A549 (cell line): ENCODE results near the gene ATXN2. TPM values are rescaled to one million over a fixed set of nuclear protein-coding genes. Genes with fewer than 3 reads are reported as not detected.
"Not testable (repeated sequence)": the region's sequence is repeated elsewhere in the genome, so short reads cannot be mapped to it uniquely, and the experiment has no call there.

Experiments
- ATAC-seq, 2 experiments: fragments of 200-7000 bp in 1 of 2; fragments of >200 bp in 1 of 2; cut with Nextera tagmentation in 1 of 2; cut with Tn5 transposase in 1 of 2; 3 replicates each; pipeline versions ENCODE4 v1.8.0 to v1.9.1; 2018 to 2020; ENCODE audit warnings: mild to moderate bottlenecking in 1 of 2, moderate library complexity in 1 of 2
- CTCF ChIA-PET: fragments of 300-600 bp; sonication (Branson Sonifier 250); formaldehyde crosslinking; extraction: SDS; loops from one replicate; lab custom pipeline; 2021; ENCODE audit warnings: antibody characterized with exemption, inconsistent platforms; lab: Yijun Ruan, JAX
- POLR2A ChIA-PET: fragments of 350-600 bp; formaldehyde crosslinking; extraction: SDS; loops from one replicate; lab custom pipeline; 2021; ENCODE audit warnings: antibody characterized with exemption, inconsistent platforms; lab: Yijun Ruan, JAX
- DNase-seq, 2 experiments: peaks; one replicate each; pipeline versions ENCODE4 v3.0.0 to v3.0.0-alpha.2; 2011 to 2016; ENCODE audit warnings: low read depth in 1 of 2, low spot score in 1 of 2
- FAIRE-seq: peaks from 2 replicates; lab custom pipeline; 2011; peaks lifted over from hg19 to GRCh38; lab: Jason Lieb, UNC
- H3K27ac ChIP-seq, 2 experiments: fragments of >200 bp; sonication (Bioruptor Twin); formaldehyde crosslinking; 3 replicates each; pipeline ENCODE4 v1.5.1; 2016 to 2017
- H3K4me1 ChIP-seq: fragments of >200 bp; sonication (Bioruptor Twin); formaldehyde crosslinking; 3 replicates; pipeline ENCODE4 v1.6.1; 2016
- H3K4me2 ChIP-seq: fragments of >200 bp; sonication (Bioruptor Twin); formaldehyde crosslinking; 3 replicates; pipeline ENCODE4 v1.6.1; 2016
- H3K4me3 ChIP-seq: fragments of >200 bp; sonication (Bioruptor Twin); formaldehyde crosslinking; 3 replicates; pipeline ENCODE4 v1.5.1; 2016
- H3K9me3 ChIP-seq: fragments of >200 bp; sonication (Bioruptor Twin); formaldehyde crosslinking; 3 replicates; pipeline ENCODE4 v1.6.1; 2016
- BHLHE40 ChIP-seq: IDR thresholded peaks from 2 replicates; pipeline ENCODE4 v1.6.1; 2012; ENCODE audit warnings: low read depth, low read length, inconsistent platforms
- CBX2 ChIP-seq: fragments of 200-600 bp; sonication (generic); IDR thresholded peaks from 2 replicates; pipeline ENCODE4 v1.6.1; 2016; ENCODE audit warnings: low read depth, mild to moderate bottlenecking, borderline replicate concordance
- CBX8 ChIP-seq: fragments of 200-600 bp; sonication (generic); IDR thresholded peaks from 2 replicates; pipeline ENCODE4 v1.6.1; 2016
- CHD4 ChIP-seq: fragments of 200-600 bp; sonication (generic); IDR thresholded peaks from 2 replicates; pipeline ENCODE4 v1.6.1; 2016; ENCODE audit warnings: antibody characterized with exemption, mild to moderate bottlenecking, borderline replicate concordance
- ELK1 ChIP-seq: fragments of 150-350 bp; IDR thresholded peaks from 2 replicates; pipeline ENCODE4 v1.6.1; 2014; ENCODE audit warnings: low read depth, mild to moderate bottlenecking, low read length
- EP300 ChIP-seq, 2 experiments: fragments of >200 bp; sonication (Bioruptor Twin); formaldehyde crosslinking; IDR thresholded peaks; 2 replicates in 1 of 2; 3 replicates in 1 of 2; pipeline ENCODE4 v1.6.1; 2016 to 2017
- HDAC2 ChIP-seq: fragments of 200-600 bp; sonication (generic); IDR thresholded peaks from 2 replicates; pipeline ENCODE4 v1.6.1; 2016
- HES2 ChIP-seq: fragments of >200 bp; sonication (Bioruptor Twin); formaldehyde crosslinking; IDR thresholded peaks from 2 replicates; pipeline ENCODE4 v1.6.1; 2016
- HOXA7 ChIP-seq: fragments of 250-450 bp; sonication (Bioruptor Pico); IDR thresholded peaks from 2 replicates; pipeline ENCODE4 v1.5.0; 2020; ENCODE audit warnings: mild to moderate bottlenecking, moderate library complexity
- HOXB5 ChIP-seq: fragments of 250-450 bp; sonication (Bioruptor Pico); IDR thresholded peaks from 2 replicates; pipeline ENCODE4 v1.5.0; 2020; ENCODE audit warnings: mild to moderate bottlenecking, moderate library complexity
- JUN ChIP-seq, 2 experiments: fragments of >200 bp; sonication (Bioruptor Twin); formaldehyde crosslinking; IDR thresholded peaks; 2 replicates in 1 of 2; 3 replicates in 1 of 2; pipeline ENCODE4 v1.6.1; 2016 to 2017
- MYC ChIP-seq: IDR thresholded peaks from 2 replicates; pipeline ENCODE4 v1.6.1; 2012; ENCODE audit warnings: mild to moderate bottlenecking, inconsistent platforms, low read length, improper control_type of control experiment, borderline replicate concordance
- NFE2L2 ChIP-seq: fragments of 150-350 bp; conservative IDR thresholded peaks from 2 replicates; pipeline ENCODE4 v1.6.1; 2014; ENCODE audit warnings: low read length
- NPAS2 ChIP-seq: fragments of 250-450 bp; sonication (Bioruptor Pico); IDR thresholded peaks from 2 replicates; pipeline ENCODE4 v1.8.0; 2022; ENCODE audit warnings: mild to moderate bottlenecking, moderate library complexity, borderline replicate concordance
- PBX3 ChIP-seq: IDR thresholded peaks from 2 replicates; pipeline ENCODE4 v1.6.1; 2012
- PHF8 ChIP-seq: fragments of 200-600 bp; sonication (generic); IDR thresholded peaks from 2 replicates; pipeline ENCODE4 v1.6.1; 2016; ENCODE audit warnings: low read depth, mild to moderate bottlenecking, antibody characterized with exemption, moderate library complexity, borderline replicate concordance
- POLR2A ChIP-seq: IDR thresholded peaks from 2 replicates; pipeline ENCODE4 v1.6.1; 2012; ENCODE audit warnings: mild to moderate bottlenecking, low read length
- POLR2AphosphoS2 ChIP-seq: conservative IDR thresholded peaks from 2 replicates; pipeline ENCODE4 v1.6.1; 2012; ENCODE audit warnings: low read length, improper control_type of control experiment, inconsistent platforms
- RARB ChIP-seq: fragments of 250-450 bp; sonication (Bioruptor Pico); IDR thresholded peaks from 2 replicates; pipeline ENCODE4 v1.8.0; 2021; ENCODE audit warnings: mild to moderate bottlenecking, moderate library complexity
- RCOR1 ChIP-seq: fragments of 150-350 bp; IDR thresholded peaks from 2 replicates; pipeline ENCODE4 v1.6.1; 2014; ENCODE audit warnings: antibody characterized with exemption, low read length, low read depth
- SMC3 ChIP-seq: fragments of >200 bp; sonication (Bioruptor Twin); formaldehyde crosslinking; IDR thresholded peaks from 3 replicates; pipeline ENCODE4 v1.6.1; 2018; ENCODE audit warnings: inconsistent platforms
- SREBF2 ChIP-seq: fragments of 450-650 bp; IDR thresholded peaks from 2 replicates; pipeline ENCODE4 v1.6.1; 2014; ENCODE audit warnings: mild to moderate bottlenecking, moderate library complexity
- TP53 ChIP-seq: fragments of 250-450 bp; sonication (Bioruptor Pico); IDR thresholded peaks from 2 replicates; pipeline ENCODE4 v1.5.0; 2021; ENCODE audit warnings: mild to moderate bottlenecking, moderate library complexity
- USF2 ChIP-seq: fragments of 450-650 bp; IDR thresholded peaks from 2 replicates; pipeline ENCODE4 v1.6.1; 2014; ENCODE audit warnings: antibody characterized with exemption
- WGBS: methylation state at CpG from one replicate; pipeline ENCODE4 v1.1.6; 2017; ENCODE audit errors: missing lambda C conversion rate; 5-methylcytosine and 5-hydroxymethylcytosine counted together
- polyA plus RNA-seq, 4 experiments: library from polyadenylated mRNA; depleted of rRNA in 3 of 4; stranded (reverse); fragments of >200 nt; fragmentation: RNase III in 1 of 4; extraction: RNeasy Plus Mini Kit Qiagen cat#74134 plus additional on column Dnase treatment in 1 of 4; gene quantifications; 2 replicates in 3 of 4; 3 replicates in 1 of 4; pipeline ENCODE4 v1.2.3, GENCODE V29; 2011 to 2017
- TF ChIP-seq, protein P1 (sequence below): IDR thresholded peaks from 2 replicates; pipeline ENCODE4 v1.6.1; 2012

ATXN2 gene
- polyA plus RNA-seq, 2 of the 4 experiments (the other 2 are of a cell fraction) = 24.8 to 30.6 TPM

DNA sequence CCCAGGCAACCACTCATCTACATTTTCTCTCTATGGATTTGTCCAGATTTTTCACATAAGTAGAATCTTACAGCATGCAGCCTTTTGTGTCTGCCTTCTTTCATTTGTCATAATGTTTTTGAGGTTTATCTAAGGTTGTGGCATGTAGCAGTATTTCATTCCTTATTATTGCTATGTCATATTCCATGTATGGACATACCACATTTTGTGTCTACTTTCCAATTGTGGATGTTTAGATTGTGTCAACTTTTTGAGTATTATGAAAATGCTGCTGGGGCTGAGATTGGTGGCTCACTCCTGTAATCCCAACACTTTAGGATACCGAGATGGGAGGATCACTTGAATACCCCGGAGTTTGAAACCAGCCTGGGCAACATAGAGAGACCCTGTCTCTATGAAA, 3.2 kb upstream of the ATXN2 start:
- FAIRE-seq = no peak

GRCh38 chr12:111600986-111601385, 1.9 kb upstream of the ATXN2 start:
- Histone ChIP-seq H3K4me1 (peaks cover 16% of the 10 kb centered on the region), H3K27ac (peak overlapping the region; percentile 100; a peak in 4 of 6 replicates), H3K4me2 (peak overlapping the region; percentile 79)
- H3K9me3 ChIP-seq, ATAC-seq, FAIRE-seq, H3K4me3 ChIP-seq, POLR2A ChIA-PET, CTCF ChIA-PET, DNase-seq: not testable (repeated sequence)
- 92% methylated on average over 12 of the region's 12 CpGs for WGBS

More for the DNA sequence above, 3.2 kb upstream of the ATXN2 start:
- no peak overlapping the region for H3K27ac ChIP-seq
- ChIA-PET POLR2A (no interaction called here), CTCF (interaction anchor here (0.9 to 1.2 kb wide), 3 partner anchors 8 to 205 kb away, joined by 3 to 4 read pairs (median 3); no protein-coding TSS in a partner anchor)
- H3K9me3 ChIP-seq = no peaks in the 10 kb centered on the region
- H3K4me2 ChIP-seq = no peak overlapping the region
- DNase-seq (no peak), ATAC-seq (no peak)
- WGBS = 90% methylated on average over 2 of the region's 2 CpGs
- TF ChIP-seq CBX2 (no peak), POLR2AphosphoS2 (no peak), SREBF2 (no peak), EP300 (IDR thresholded peaks at IDR 0.05) (no peak)
- peaks cover 6% of the 10 kb centered on the region for H3K4me1 ChIP-seq
- no peak overlapping the region for H3K4me3 ChIP-seq

GRCh38 chr12:111600205-111600642, 1.1 kb upstream of the ATXN2 start:
- FAIRE-seq = no peak
- WGBS = 4% methylated on average over 5 of the region's 5 CpGs
- ChIA-PET POLR2A (no interaction called here), CTCF (no interaction called here)
- Histone ChIP-seq H3K27ac (peak overlapping the region; percentile 100), H3K4me2 (peak overlapping the region; percentile 79), H3K4me3 (peak overlapping the region; percentile 93), H3K4me1 (peaks cover 23% of the 10 kb centered on the region), H3K9me3 (no peaks in the 10 kb centered on the region)
- DNase-seq = no peak
- TF ChIP-seq, protein P1, sequence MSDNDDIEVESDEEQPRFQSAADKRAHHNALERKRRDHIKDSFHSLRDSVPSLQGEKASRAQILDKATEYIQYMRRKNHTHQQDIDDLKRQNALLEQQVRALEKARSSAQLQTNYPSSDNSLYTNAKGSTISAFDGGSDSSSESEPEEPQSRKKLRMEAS = no peak
- TF ChIP-seq SMC3 (no peak), POLR2AphosphoS2 (no peak), USF2 (no peak), HES2 (no peak), RCOR1 (no peak), RARB (CRISPR knock-in tag) (0 out of 2 replicates have a peak, but pooled peaks have one; percentile 5), CHD4 (no peak)
- ATAC-seq = peak in 1 of 2 experiments; percentile 19; a peak in 2 of 6 replicates

- peak; percentile 84 to 87 for ATAC-seq
- Histone ChIP-seq H3K9me3 (no peaks in the 10 kb centered on the region), H3K4me2 (peak overlapping the region; percentile 79), H3K4me3 (peak overlapping the region; percentile 93), H3K27ac (peak overlapping the region; percentile 100), H3K4me1 (peaks cover 29% of the 10 kb centered on the region)
- FAIRE-seq = no peak
- ChIA-PET POLR2A (interaction anchor here (1.0 kb wide), 2 partner anchors 28 to 241 kb away, joined by 3 to 4 read pairs; no protein-coding TSS in a partner anchor), CTCF (no interaction called here)
- peak; percentile 87 to 98 for DNase-seq
- under 1% methylated on average over 32 of the region's 56 CpGs for WGBS
- TF ChIP-seq POLR2A (peak; percentile 86), HOXB5 (peak; percentile 1; the same call in 1 of the 2 replicates), ELK1 (no peak), RARB (CRISPR knock-in tag) (peak; percentile 57; the same call in 1 of the 2 replicates), HDAC2 (no peak), MYC (peak; percentile 77; the same call in 1 of the 2 replicates), POLR2AphosphoS2 (no peak), SMC3 (no peak), TP53 (CRISPR knock-in tag) (peak; percentile 68; the same call in 1 of the 2 replicates), PBX3 (peak; percentile 88), HOXA7 (CRISPR knock-in tag) (no peak), CBX8 (no peak), JUN (IDR thresholded peaks at IDR 0.05) (peak; percentile 80 to 98; a peak in 4 of 5 replicates), BHLHE40 (peak; percentile 98), NPAS2 (CRISPR knock-in tag) (peak; percentile 99), NFE2L2 (no peak), PHF8 (peak; percentile 55; the same call in 1 of the 2 replicates), EP300 (IDR thresholded peaks at IDR 0.05) (peak in 1 of 2 experiments; percentile 69; a peak in 1 of 5 replicates)
These were observed 514 bp upstream of the ATXN2 start for GRCh38 chr12:111599453-111600204.
